ENCODE data around the gene ATP2C2. TPM values are rescaled to one million over a fixed set of nuclear protein-coding genes. Genes with fewer than 3 reads are reported as not detected.

The ATP2C2 gene
- total and polyA plus RNA-seq, 2 of the 8 experiments (the other 6 are each of a cell fraction or from before 2014, with no cell fraction given): 1.2 to 2.8 TPM

- H2AFZ ChIP-seq (ENCODE audit: low read length): no peak overlapping the region
- H3K9ac ChIP-seq (replicated peaks in 1 of 4; ENCODE audit: extremely low read depth in 1 of 4, low read depth in 3 of 4, low read length in 3 of 4): no peak overlapping the region
- no peak overlapping the region for H4K5ac ChIP-seq (ENCODE audit: insufficient read length, low read depth, low read length)
- ChIA-PET CTCF (ENCODE audit: partially characterized antibody) (interaction anchor here (1.0 to 2.5 kb wide), 5 partner anchors 11 to 227 kb away, joined by 3 to 10 read pairs (median 3); no protein-coding TSS in a partner anchor), POLR2A (ENCODE audit: partially characterized antibody) (interaction anchor here (0.8 kb wide), 1 partner anchor 18 kb away, joined by 3 read pairs; no protein-coding TSS in a partner anchor)
- WGBS, 2 experiments (ENCODE audit: extremely low coverage in 1 of 2, insufficient coverage in 1 of 2, insufficient read length in 1 of 2, insufficient replicate concordance in 2 of 2, low coverage in 1 of 2, low lambda C conversion rate in 2 of 2, missing lambda C conversion rate in 1 of 2): 92% methylated on average over 6 of the region's 6 CpGs; no CpG with 5 or more reads in 1 of the 2 experiments
- H4K8ac ChIP-seq (ENCODE audit: extremely low read depth, insufficient read depth, low read length): no peak overlapping the region
- FAIRE-seq: no peak
- no peaks in the 10 kb centered on the region for H3K79me1 ChIP-seq (ENCODE audit: low read depth, low read length)
- H4K91ac ChIP-seq (replicated peaks; ENCODE audit: insufficient read length, low read length): no peak overlapping the region
- H2BK12ac ChIP-seq (ENCODE audit: low read depth, low read length): no peak overlapping the region
- H3K23ac ChIP-seq (ENCODE audit: insufficient read length): no peak overlapping the region
- no peaks in the 10 kb centered on the region for H3K79me2 ChIP-seq (ENCODE audit: control insufficient read depth in 1 of 2, insufficient read depth in 2 of 2, low read length in 2 of 2)
- no peak overlapping the region for H3K27ac ChIP-seq (ENCODE audit: low read depth, low read length)
- H3K14ac ChIP-seq (ENCODE audit: insufficient read length): no peak overlapping the region
- H3K18ac ChIP-seq (ENCODE audit: extremely low read depth, low read length): no peak overlapping the region
- H3K4ac ChIP-seq (replicated peaks; ENCODE audit: insufficient read length, low read depth, low read length): no peak overlapping the region
- no peak overlapping the region for H3K4me2 ChIP-seq (ENCODE audit: insufficient read depth in 1 of 2, low read depth in 2 of 2, low read length in 2 of 2)
- no peak overlapping the region for H2BK20ac ChIP-seq (ENCODE audit: low read length)
- no peak overlapping the region for H2BK15ac ChIP-seq (ENCODE audit: low read length)
- H3K9me3 ChIP-seq (ENCODE audit: insufficient read depth in 2 of 2, low read depth in 1 of 2, low read length in 1 of 2): peaks cover 7 to 12% of the 10 kb centered on the region in 2 experiments
- H3K27me3 ChIP-seq (replicated peaks in 1 of 4; ENCODE audit: control insufficient read depth in 3 of 4, extremely low read depth in 1 of 4, insufficient read depth in 3 of 4, low read length in 3 of 4): no peaks in the 10 kb centered on the region; a peak in 1 of 7 replicates
- H3K4me1 ChIP-seq (replicated peaks in 1 of 4; ENCODE audit: control insufficient read depth in 3 of 4, insufficient read depth in 4 of 4, low read length in 3 of 4): no peaks in the 10 kb centered on the region
- no peaks in the 10 kb centered on the region for H4K20me1 ChIP-seq (replicated peaks in 1 of 2; ENCODE audit: control insufficient read depth in 1 of 2, insufficient read depth in 2 of 2, low read length in 2 of 2)
- H2BK120ac ChIP-seq (replicated peaks; ENCODE audit: low read depth, low read length): no peak overlapping the region
- peaks cover 0 to 12% (median 3%) of the 10 kb centered on the region in 4 experiments; a peak in 2 of 8 replicates for H3K36me3 ChIP-seq (ENCODE audit: control insufficient read depth in 2 of 4, insufficient read depth in 4 of 4, low read length in 3 of 4)
- no peak overlapping the region for H2AK5ac ChIP-seq (ENCODE audit: low read depth, low read length)
- H2BK5ac ChIP-seq (ENCODE audit: low read depth, low read length): no peak overlapping the region
- no peak overlapping the region for H3K56ac ChIP-seq (replicated peaks; ENCODE audit: insufficient read length, low read depth, low read length)
- no peak overlapping the region for H3K4me3 ChIP-seq (ENCODE audit: extremely low read depth in 1 of 4, insufficient read depth in 2 of 4, low read depth in 3 of 4, low read length in 4 of 4)
- DNase-seq (ENCODE audit: low read depth in 1 of 2, low spot score in 2 of 2): peak in 1 of 2 experiments; percentile 11
- H3K23me2 ChIP-seq (ENCODE audit: low read depth, low read length): no peaks in the 10 kb centered on the region; the same call in 1 of the 2 replicates
- TF ChIP-seq POLR2AphosphoS5 (IDR thresholded peaks at IDR 0.05; ENCODE audit: low read depth, low read length): no peak
- TF ChIP-seq ZNF274 (IDR thresholded peaks at IDR 0.05; ENCODE audit: borderline replicate concordance, extremely low read depth, low read length): no peak
- TF ChIP-seq CTCF (IDR thresholded peaks at IDR 0.05; ENCODE audit: control extremely low read depth in 1 of 3, insufficient read depth in 1 of 3, low read depth in 1 of 3, low read length in 3 of 3): no peak
- no peak for TF ChIP-seq CHD2 (IDR thresholded peaks at IDR 0.05; ENCODE audit: low read length)
- no peak for TF ChIP-seq EGR1 (IDR thresholded peaks at IDR 0.05; ENCODE audit: borderline replicate concordance, low read depth, low read length)
- no peak for TF ChIP-seq GABPA (IDR thresholded peaks at IDR 0.05; ENCODE audit: borderline replicate concordance, insufficient read depth, low read length)
- no peak for TF ChIP-seq RFX5 (IDR thresholded peaks at IDR 0.05; ENCODE audit: borderline replicate concordance, low read depth, low read length)
These were observed 95.8 kb downstream of the ATP2C2 start for GRCh38 chr16:84464116-84464515.

Measured in H1 (cell line).